HFF-Myc (cell line): ENCODE data around the gene SPEM1.

Experiments used
- DNase-seq: peaks from one replicate; pipeline ENCODE4 v3.0.0-alpha.2; 2011; ENCODE audit warnings: low read depth; ENCODE audit errors: extremely low read depth
- H3K4me3 ChIP-seq: replicated peaks from 2 replicates; pipeline ENCODE4 v1.5.1; 2011; ENCODE audit warnings: low read depth, mild to moderate bottlenecking, control low read depth, low read length
- CTCF ChIP-seq: IDR thresholded peaks from 2 replicates; pipeline ENCODE4 v1.5.1; 2012; ENCODE audit warnings: mild to moderate bottlenecking, low read depth, low read length, control low read depth; ENCODE audit errors: missing control alignments

SPEM1 gene

GRCh38 chr17:7411427-7411750 is 8.7 kb upstream of the SPEM1 start:
- DNase-seq, result no peak
- TF ChIP-seq CTCF, result no peak
- H3K4me3 ChIP-seq, result no peak overlapping the region

DNA sequence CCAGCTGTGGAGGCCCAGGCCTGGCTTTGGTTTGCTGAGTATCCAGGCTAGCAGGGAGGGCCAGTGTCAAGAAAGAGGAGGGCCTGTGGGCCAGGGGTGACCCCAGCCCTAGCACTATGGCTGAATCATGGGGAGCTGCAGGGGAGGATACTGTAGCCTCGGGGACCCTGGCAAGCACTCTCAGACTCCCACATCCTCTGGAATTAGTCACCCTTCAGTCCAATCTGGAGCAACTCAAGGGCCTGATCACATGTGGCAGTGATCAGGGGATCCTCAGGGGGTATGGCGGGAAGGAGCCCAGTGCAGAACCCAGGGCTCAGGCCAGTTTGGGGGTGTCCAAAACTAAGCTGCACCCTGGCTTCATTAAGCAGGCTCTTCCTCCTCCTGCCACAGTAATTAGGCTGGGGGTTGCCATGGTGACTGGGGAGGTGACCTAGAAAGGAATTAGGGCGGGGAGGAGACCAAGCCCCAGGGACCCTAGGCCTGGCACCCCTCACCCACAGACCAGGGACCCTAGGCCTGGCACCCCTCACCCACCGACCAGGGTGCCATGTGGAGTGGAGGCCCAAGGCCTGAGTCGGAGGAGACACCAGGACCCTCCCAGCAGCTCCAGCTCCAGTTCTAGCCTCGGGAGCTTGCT is 6.7 kb upstream of the SPEM1 start:
- no peak for TF ChIP-seq CTCF
- H3K4me3 ChIP-seq, result no peak overlapping the region
- no peak for DNase-seq

DNA sequence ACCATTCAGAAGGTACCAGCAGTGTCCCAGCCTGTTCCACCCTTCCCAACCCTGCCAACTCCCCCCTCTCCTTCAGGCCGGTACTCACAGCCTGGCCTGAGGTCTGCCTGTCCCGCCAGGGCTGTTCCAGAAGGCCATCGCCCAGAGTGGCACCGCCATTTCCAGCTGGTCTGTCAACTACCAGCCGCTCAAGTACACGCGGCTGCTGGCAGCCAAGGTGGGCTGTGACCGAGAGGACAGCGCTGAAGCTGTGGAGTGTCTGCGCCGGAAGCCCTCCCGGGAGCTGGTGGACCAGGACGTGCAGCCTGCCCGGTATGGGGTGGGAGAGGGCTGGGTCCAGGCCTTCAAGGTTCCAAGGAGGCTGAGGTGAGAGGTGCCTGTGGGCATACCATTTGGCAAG is 5.3 kb upstream of the SPEM1 start:
- TF ChIP-seq CTCF, result no peak
- H3K4me3 ChIP-seq, result no peak overlapping the region
- DNase-seq, result no peak

DNA sequence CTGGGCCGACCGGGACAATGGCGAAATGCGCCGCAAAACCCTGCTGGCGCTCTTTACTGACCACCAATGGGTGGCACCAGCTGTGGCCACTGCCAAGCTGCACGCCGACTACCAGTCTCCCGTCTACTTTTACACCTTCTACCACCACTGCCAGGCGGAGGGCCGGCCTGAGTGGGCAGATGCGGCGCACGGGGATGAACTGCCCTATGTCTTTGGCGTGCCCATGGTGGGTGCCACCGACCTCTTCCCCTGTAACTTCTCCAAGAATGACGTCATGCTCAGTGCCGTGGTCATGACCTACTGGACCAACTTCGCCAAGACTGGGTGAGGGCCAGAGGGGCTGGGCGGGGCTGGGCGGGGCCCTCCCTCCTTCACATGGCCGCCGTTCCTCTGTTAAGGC is 4.3 kb upstream of the SPEM1 start:
- TF ChIP-seq CTCF, result no peak
- no peak for DNase-seq
- H3K4me3 ChIP-seq, result no peak overlapping the region

GRCh38 chr17:7416323-7416722 is 3.8 kb upstream of the SPEM1 start:
- TF ChIP-seq CTCF, result no peak
- no peak for DNase-seq
- H3K4me3 ChIP-seq, result no peak overlapping the region

DNA sequence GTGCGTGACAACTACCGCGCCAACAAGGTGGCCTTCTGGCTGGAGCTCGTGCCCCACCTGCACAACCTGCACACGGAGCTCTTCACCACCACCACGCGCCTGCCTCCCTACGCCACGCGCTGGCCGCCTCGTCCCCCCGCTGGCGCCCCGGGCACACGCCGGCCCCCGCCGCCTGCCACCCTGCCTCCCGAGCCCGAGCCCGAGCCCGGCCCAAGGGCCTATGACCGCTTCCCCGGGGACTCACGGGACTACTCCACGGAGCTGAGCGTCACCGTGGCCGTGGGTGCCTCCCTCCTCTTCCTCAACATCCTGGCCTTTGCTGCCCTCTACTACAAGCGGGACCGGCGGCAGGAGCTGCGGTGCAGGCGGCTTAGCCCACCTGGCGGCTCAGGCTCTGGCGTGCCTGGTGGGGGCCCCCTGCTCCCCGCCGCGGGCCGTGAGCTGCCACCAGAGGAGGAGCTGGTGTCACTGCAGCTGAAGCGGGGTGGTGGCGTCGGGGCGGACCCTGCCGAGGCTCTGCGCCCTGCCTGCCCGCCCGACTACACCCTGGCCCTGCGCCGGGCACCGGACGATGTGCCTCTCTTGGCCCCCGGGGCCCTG is 3.0 kb upstream of the SPEM1 start:
- no peak overlapping the region for H3K4me3 ChIP-seq
- no peak for TF ChIP-seq CTCF
- DNase-seq, result no peak
